Non-pigmented ciliary epithelial cell (primary cell): Measurements from ENCODE around the gene CCDC88B.
A peak's percentile ranks its signal among the peaks of the same experiment; 100 is the strongest.
"Not testable (repeated sequence)": the region's sequence is repeated elsewhere in the genome, so short reads cannot be mapped to it uniquely, and the experiment has no call there.

ENCODE experiments used
- DNase-seq: peaks from one replicate; pipeline ENCODE4 v3.0.0-alpha.2; 2010; ENCODE audit warnings: low read depth

The CCDC88B gene

DNA sequence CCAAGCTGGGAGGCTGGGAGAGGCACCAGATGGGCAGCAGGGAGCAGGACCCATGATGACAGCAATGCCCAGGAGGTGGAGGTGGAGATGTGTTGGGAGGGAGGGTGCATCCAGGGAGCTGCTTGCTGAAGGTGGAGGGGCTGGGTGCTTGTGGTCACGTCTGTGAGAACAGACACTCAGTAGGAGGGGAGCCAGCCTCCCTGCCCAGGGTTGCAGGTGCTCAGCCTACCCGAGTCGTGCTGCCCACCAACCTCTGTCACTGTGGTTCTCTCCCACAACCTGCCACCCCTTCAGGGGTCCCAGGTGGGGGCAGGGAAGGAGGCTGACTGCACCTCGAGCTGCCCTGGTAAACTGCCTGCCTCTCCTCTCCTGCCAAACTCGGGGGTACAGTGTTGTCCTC lies 16.6 kb upstream of the CCDC88B start:
- no peak for DNase-seq

DNA sequence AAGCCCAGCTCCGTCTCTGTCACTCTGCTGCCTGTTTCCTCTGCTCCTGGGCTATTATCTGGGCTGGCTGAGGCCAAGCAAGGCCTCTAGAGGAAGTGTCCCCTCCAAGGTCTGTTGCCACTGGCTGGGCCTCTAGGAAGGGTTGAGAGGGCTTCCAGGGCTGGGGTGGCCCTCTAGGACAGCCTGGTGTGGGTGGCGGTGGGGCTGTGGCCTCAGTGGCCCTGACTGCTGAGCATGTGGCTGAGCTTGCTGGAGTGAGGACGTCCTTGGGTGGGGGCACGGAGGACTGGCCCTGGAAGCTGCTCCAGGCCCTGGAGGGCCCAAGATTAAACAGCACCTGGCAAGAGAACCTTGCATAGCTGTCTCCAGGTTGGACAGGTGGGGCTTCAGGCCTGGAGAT lies 16.0 kb upstream of the CCDC88B start:
- DNase-seq: not testable (repeated sequence)

DNA sequence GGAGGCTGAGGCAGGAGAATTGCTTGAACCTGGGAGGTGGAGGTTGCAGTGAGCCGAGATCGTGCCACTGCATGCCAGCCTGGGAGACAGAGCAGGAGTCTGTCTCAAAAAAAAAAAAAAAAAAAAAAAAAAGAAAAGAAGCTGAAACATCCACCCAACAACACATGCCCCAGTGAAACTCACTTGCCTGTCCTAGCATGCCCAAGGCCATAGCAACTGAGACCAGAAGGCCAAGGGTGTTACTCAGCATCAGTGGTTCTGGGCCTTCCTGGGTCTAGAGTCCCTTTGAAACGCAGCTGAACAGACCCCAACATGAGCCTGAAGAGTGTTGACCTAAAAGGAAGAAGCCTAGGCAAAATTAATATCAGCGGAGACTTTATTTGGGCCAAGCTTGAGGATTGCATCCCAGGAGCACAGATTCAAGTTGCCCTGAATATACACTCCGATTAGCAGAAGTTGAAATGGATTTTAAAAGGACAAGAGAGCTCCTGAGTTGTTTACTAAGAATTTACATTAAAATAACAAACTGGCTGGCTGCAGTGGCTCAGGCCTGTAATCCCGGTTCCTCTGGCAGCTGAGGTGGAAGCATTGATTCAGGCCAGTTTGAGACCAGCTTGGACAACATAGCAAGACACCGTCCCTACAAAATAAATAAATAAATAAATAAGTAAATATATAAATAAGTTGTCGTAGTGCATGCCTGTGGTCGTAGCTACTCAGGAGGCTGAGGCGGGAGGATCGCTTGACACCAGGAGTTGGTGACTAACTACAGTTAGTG lies 15.1 kb upstream of the CCDC88B start:
- DNase-seq: no peak

DNA sequence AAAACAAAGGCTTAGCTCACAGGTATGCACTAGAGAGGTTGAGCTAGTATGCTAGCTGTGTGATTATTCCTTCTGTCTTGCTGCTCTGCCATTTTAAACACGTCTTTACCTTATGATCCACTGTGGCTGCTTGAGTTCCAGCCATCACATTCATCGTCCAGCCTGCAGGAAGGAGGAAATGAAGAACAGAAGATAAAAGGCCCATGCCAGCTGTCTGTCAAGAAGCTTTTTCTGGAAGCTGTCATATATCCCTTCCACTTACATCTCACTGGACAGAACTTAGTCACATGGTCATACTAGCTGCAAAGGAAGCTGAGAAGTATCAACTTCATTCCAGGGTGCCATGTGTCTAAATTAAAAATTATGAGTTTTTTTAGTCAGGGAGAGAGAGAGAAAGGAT lies 12.6 kb upstream of the CCDC88B start:
- no peak for DNase-seq

DNA sequence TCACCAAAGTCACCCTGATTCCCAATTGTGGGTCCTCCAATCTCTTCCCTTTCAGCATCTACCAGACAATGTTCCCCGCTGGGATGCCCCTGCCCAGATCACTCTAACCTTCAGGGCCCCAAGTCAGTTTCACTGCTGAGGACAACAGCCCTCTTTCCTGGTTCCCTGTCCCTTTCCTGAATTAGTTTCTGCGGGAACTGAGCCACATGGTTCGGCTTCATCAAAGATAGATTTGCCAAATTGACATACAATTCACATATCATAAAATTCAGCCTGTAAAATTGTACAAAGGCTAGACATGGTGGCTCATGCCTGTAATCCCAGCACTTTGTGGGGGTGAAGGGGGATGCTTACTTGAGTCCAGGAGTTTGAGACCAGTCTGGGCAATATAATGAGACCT lies 12.0 kb upstream of the CCDC88B start:
- DNase-seq: no peak

DNA sequence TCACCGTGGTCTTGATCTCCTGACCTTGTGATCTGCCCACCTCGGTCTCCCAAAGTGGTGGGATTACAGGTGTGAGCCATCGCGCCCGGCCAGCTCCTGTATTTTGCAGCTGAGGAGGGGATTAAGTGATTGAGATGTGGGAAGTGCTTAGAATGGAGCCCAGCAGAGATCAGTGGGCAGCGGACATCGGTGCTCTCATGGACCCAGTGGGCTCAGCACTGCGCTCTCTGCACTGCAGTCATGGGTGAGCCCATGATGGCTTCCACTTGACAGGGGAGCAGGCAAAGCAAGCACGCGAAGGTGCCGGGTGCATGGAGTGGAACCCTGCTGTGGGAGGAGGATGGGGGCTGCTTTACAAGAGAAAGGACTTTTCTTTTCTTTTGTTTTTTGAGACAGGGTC lies 9.1 kb upstream of the CCDC88B start:
- DNase-seq: no peak

DNA sequence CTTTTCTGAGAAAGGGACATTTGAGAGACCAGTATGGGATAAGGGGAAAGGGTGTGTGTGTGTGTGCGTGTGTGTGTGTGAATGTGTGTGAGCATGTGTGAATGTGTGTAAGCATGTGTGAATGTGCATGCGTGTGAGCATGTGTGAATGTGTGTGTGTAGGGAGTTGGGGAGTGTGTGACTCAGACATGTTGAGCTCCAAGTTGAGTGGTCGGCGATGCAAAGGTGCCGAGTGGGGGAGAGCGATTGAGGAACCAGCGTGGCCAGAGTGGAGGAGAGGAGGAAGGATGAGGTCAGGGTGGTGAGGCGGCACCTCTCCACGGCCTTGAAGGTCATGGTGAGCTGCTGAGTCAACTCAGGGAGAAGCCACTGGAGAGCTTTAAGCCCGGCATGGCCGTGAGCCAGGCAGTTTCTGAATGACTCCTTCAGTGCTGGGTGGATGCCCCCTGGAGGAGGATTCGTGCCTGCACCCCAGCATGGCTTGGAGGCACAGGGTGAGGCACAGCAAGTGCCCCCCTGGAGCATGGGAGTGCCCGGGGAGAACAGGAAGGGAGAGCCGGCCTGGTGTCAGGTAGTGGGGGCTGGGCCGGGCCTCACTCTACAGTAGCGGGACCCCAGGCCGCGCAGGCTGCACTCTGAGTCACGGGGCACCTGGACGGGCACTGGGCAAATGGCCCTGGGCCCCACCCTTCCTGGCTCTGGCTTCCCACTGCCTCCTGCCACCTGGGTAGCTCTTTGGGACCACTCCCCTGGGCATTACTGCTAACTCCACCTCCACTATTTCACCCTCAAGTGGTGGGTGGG lies 8.2 kb upstream of the CCDC88B start:
- peak; percentile 42 for DNase-seq

DNA sequence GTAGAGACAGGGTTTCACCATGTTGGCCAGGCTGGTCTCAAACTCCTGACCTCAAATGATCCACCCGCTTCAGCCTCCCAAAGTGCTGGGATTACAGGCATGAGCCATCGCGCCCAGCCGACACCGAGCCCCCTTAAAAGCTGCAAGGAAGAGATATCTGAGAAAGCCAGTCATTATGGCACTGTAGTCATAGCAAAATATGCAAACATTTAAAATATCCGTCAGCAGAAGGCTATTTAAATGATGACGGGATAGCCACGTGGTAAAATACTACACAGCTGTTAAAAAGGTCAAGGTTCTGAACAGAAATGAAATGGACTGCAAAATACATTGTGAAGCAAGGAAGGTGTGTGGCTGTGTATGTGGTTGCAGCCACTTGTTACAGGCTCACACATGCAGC lies 6.4 kb upstream of the CCDC88B start:
- DNase-seq: no peak

DNA sequence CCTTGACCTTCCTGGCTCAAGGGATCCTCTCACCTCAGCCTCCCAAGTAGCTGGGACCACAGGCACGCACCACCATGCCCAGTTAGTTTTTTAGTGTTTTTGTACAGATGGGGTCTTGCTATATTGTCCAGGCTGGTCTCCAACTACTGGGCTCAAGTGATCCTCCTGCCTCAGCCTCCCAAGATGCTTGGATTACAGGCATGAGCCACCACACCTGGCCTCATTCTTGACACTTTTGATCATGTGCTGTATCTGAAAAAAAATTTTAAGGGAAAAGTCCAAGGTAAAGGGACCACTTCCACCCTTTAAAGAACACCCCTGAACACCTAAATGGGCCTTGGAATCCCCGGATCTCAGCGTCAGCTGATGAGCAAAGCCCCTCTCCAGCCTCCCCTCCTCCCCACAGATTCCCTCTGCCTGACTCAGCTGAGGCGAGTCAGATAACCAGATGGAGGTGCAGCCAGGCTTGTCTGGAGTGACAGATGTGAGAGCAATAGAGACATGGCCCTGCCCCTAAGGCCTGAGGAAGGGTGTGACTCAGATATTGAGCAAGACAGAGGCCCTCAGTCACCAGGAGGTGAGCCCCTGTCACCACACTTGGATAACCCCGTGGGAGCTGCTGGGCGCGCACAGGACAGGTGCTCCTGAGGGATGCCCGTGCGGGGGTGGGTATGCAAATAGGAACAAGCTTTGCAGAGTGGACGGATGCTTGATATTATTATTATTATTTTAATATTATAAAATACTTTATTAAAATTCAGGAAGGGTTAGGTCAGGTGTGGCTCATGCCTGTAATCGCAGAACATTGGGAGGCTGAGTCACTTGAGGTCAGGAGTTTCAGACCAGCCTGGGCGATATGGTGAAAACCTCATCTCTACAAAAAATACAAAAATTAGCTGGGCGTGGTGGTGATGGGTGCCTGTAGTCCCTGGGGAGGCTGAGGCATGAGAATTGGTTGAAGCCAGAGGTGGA lies 5.0 kb upstream of the CCDC88B start:
- DNase-seq: peak; percentile 87

DNA sequence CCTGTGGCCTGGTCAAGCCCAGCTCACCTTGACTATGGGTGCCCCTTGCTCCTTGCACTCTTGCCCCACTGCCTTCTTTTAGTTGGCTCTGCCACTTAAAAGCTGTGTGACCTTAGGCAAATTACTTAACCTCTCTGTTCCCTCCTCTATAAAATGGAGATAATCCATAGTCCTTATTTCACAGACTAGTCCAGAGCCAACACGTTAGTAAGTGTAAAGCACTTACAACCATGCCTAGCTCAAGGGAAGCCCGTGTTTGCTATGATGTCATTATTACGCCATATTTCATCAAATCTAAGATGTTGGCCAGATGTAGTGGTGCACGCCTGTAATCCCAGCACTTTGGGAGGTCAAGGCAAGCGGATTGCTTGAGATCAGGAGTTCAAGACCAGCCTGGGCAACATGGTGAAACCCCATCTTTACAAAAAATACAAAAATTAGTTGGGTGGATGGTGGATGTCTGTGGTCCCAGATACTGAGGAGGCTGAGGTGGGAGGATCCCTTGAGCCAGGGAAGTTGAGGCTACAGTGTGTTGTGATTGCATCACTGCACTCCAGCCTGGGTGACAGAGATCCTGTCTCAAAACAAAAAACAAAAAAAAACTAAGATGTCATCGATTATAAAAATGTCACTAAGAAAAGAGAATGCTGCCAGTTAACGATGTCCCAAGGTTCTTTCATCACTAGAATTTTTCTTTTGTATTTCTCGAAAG lies 2.3 kb upstream of the CCDC88B start:
- DNase-seq: no peak

DNA sequence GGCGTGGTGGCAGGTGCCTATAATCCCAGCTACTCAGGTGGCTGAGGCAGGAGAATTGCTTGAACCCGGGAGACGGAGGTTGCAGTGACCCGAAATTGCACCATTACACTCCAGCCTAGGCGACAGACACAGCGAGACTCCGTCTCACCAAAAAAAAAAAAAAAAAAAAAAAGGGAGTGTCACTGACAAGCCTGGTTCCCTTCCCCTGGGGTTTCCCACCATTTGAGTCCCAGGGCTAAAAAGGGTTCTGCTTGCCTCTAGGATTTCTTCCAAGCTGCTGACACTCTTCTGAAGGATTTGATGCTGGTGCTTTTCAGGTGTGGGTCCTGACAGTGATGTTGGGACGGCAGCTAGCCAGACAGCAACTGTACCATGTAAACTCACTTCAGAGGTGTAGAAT lies 1.3 kb upstream of the CCDC88B start:
- no peak for DNase-seq

DNA sequence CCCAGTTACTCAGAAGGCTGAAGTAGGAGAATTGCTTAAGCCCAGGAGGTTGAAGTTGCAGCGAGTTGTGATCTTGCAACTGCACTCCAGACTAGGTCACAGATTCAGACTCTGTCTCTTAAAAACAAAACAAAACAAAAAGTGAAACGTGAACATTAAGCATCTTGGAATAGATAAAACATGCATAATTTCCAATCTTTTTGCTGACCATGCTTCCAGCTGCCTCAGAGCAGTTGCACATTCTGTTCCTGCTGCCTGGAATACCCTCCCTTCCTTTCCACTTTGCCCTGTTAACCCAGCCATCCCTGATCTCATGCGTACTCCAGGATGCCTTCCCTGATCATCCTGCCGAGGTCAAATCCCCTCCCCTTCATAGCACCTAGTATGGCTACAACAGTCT lies 718 bp upstream of the CCDC88B start:
- no peak for DNase-seq

DNA sequence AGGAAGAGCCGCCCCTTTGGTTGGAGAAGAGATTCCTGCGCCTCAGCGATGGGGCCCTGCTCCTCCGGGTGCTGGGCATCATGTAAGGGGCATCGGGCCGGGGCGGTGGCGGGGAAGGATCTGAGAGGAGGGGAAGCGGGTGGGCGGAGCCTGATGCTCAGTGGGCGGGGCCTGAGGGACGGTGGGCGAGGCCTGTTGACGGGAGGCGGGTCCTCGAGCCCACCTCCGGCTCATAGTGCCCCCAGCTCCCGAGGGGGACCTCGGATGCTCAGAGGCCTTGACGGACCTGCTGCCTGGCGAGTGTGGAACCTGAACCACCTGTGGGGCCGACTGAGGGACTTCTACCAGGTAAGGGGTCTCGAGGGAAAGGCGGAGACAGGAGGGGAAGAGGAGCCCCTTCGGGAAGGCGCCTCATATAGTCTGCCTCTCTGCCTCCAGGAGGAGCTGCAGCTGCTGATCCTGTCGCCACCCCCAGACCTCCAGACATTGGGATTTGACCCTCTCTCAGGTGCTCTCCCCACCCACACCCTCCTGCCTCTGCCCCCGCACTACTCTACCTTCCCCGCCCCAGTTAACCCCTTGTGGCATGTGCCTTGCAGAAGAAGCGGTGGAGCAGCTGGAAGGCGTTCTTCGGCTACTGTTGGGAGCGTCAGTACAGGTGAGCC lies 799 bp downstream of the CCDC88B start:
- no peak for DNase-seq

DNA sequence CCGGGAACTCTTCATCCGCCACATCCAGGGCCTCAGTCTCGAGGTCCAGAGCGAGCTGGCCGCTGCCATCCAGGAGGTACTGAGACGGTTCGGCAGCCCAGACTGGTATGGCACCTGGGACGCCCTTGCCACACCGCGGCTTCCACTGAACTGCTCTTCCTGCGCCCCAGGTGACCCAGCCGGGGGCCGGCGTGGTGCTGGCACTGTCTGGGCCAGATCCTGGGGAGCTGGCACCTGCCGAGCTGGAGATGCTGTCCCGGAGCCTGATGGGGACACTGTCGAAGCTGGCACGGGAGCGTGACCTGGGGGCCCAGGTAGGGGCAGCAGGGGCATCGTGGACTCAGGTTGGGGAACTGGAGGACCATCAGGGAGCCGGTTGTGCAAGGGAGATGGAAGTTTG lies 1.4 kb downstream of the CCDC88B start:
- no peak for DNase-seq

DNA sequence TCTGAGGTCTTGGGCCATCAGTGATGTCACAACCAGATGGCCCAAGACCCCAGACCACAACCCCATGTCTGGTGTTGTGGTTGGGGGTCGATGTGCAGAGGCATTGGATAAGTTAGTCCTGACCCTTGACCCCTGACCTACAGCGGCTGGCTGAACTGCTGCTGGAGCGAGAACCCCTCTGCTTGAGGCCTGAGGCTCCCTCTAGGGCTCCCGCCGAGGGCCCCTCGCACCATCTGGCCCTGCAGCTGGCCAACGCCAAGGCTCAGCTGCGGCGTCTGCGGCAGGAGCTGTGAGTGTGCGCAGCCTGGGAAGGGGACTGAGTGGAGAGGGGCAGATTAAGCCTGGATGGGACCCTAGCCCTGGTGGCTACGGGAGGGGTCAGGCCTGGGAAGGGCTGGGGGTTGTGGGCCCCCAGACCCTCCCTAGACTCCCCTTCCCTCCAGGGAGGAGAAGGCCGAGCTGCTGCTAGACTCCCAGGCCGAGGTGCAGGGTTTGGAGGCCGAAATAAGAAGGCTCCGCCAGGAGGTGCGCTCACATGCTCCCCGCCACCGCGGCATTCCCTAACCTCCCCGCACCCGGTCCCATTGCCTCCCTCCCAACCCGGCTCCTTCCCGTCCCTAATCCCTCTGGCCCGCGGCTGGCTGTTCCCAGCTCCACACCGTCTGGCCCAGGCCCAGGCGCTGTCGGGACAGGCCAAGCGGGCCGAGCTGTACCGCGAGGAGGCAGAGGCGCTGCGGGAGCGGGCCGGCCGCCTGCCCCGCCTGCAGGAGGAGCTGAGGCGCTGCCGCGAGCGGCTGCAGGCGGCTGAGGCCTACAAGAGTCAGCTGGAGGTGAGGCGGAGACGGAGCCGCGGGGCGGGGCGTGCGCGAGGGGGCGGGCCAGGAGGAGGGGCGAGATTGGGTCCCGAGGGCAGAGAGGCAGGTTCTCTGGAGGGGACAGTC lies 2.1 kb downstream of the CCDC88B start:
- no peak for DNase-seq

DNA sequence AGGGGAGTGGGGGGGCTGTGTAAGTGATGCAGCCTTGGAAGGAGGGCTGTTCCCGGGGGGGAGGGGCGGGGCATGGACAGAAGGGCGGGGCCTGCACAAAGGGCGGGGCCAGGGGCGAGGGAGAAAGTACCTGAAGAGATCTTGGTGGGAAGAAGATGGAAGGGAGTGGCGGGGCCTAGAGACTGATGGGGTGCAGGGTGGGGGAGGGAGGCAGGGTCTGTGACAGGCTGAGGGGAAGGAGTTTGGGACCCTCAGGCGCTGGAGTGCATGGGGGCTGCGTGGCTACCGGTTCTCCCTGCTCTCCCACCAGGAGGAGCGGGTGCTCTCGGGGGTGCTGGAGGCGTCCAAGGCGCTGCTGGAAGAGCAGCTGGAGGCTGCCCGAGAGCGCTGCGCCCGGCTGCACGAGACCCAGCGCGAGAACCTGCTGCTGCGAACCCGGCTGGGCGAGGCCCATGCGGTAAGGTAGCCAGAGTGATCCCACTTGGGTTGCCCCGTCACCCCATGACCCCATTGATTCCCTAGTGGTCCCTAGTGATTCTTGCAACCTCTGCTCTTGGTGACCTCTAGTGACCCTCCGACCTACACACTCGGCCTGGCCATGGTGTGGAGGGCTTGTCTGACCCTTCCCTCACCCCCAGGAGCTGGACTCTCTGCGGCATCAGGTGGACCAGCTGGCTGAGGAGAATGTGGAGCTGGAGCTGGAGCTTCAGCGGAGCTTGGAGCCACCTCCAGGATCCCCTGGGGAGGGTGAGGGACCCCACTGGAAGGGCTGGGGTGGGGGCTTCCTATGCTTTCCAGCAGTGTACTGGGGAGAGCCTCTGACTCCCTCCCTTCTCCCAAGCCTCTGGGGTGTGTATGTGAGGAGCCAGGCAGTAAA lies 3.1 kb downstream of the CCDC88B start:
- no peak for DNase-seq

DNA sequence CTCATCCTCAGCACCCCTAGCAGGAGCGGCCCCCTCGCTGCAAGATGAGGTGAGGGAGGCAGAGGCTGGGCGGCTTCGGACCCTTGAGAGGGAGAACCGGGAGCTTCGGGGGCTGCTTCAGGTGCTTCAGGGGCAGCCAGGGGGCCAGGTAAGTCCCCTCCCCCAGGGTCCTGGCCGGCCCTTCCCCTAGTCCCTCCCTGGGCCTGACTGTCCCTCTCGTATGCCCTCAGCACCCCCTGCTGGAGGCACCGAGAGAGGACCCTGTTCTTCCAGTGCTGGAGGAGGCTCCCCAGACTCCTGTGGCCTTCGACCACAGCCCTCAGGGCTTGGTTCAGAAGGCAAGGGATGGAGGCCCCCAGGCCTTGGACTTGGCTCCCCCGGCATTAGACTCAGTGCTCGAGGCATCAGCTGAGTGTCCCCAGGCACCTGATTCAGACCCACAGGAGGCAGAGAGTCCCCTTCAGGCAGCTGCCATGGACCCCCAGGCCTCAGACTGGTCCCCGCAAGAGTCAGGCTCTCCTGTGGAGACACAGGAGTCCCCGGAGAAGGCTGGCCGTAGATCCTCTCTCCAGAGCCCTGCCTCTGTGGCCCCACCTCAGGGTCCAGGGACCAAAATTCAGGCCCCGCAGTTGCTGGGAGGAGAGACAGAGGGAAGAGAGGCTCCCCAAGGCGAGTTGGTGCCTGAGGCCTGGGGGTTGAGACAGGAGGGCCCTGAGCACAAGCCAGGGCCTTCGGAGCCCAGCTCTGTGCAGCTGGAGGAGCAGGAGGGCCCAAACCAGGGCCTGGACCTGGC lies 4.0 kb downstream of the CCDC88B start:
- DNase-seq: no peak

DNA sequence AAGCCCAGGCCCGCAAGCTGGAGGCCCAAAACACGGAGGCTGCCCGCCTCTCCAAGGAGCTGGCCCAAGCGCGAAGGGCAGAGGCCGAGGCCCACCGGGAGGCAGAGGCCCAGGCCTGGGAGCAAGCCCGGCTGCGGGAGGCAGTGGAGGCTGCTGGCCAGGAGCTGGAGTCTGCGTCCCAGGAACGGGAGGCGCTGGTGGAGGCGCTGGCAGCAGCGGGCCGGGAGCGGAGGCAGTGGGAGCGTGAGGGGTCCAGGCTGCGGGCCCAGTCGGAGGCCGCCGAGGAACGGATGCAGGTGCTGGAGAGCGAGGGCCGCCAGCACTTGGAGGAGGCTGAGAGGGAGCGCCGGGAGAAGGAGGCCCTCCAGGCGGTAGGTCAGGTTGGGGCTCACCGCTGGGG lies 4.8 kb downstream of the CCDC88B start:
- DNase-seq: no peak
